Testis (tissue), 2 donors: ENCODE measurements around the gene VDR.

Experiments used
- POLR2A ChIP-seq: fragments of 450-650 bp; IDR thresholded peaks from one replicate; pipeline ENCODE4 v1.6.1; 2017; ENCODE audit warnings: antibody characterized with exemption, mild to moderate bottlenecking, moderate library complexity
- TF ChIP-seq, protein P1 (sequence below), 3 experiments: fragments of 450-650 bp in 2 of 3; fragments of 200-600 bp in 1 of 3; sonication (generic) in 1 of 3; IDR thresholded peaks; one replicate each; pipeline ENCODE4 v1.5.1; 2016 to 2019; ENCODE audit warnings: antibody characterized with exemption in 3 of 3, mild to moderate bottlenecking in 2 of 3, moderate library complexity in 1 of 3

GRCh38 chr12:47812797-47813510 lies 91.8 kb downstream of the VDR start:
- TF ChIP-seq, protein P1, sequence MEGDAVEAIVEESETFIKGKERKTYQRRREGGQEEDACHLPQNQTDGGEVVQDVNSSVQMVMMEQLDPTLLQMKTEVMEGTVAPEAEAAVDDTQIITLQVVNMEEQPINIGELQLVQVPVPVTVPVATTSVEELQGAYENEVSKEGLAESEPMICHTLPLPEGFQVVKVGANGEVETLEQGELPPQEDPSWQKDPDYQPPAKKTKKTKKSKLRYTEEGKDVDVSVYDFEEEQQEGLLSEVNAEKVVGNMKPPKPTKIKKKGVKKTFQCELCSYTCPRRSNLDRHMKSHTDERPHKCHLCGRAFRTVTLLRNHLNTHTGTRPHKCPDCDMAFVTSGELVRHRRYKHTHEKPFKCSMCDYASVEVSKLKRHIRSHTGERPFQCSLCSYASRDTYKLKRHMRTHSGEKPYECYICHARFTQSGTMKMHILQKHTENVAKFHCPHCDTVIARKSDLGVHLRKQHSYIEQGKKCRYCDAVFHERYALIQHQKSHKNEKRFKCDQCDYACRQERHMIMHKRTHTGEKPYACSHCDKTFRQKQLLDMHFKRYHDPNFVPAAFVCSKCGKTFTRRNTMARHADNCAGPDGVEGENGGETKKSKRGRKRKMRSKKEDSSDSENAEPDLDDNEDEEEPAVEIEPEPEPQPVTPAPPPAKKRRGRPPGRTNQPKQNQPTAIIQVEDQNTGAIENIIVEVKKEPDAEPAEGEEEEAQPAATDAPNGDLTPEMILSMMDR (IDR thresholded peaks at IDR 0.05), result no peak
- no peak for TF ChIP-seq POLR2A
